ENCODE data around the gene BDKRB1.
A peak's percentile ranks its signal among the peaks of the same experiment; 100 is the strongest.

Gene BDKRB1

GRCh38 chr14:96284008-96284407, 28.0 kb downstream of the BDKRB1 start:
- DNase-seq: no peak

GRCh38 chr14:96284430-96284829, 28.4 kb downstream of the BDKRB1 start:
- no peak for DNase-seq

GRCh38 chr14:96285667-96286066, 29.7 kb downstream of the BDKRB1 start:
- DNase-seq: no peak

GRCh38 chr14:96286251-96286650, 30.2 kb downstream of the BDKRB1 start:
- DNase-seq: no peak

DNA sequence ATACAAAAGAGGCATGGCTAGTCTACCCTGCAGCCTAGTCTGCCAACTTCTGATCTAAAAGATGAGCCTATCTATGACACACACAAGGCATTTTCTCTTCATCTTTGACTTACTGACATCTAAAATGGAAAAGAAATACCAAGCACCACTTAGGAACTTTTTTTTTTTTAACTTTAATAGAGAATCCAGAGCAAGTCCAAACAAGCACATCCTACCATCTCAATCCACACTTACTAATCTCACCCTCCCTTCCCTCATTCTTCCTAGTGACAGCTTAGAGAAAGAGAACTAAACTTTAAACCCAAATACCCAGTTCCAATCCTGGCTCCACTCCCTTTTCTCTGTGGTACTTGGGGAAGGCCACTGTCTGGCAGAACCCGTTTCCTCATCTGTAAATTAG, 31.8 kb downstream of the BDKRB1 start:
- DNase-seq: no peak

DNA sequence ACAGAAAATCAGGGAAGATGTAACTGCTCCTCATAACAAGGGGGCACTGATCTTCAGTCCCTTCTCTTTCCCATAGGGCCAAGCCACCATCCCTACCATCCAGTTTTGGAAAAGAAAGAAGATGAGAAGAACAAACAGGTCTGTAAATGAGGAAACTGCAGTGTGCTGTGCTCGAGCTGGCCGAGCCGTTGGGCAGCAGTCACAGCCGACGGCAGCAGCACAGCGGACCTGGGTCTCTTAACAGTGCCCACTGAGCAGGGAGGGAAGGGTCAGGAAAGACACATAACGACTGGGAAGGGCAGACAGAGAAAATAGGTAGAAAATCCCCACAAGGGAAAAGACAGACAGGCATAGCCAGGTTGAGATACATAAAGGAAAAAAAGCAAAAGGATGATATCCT, 38.2 kb downstream of the BDKRB1 start:
- no peak for DNase-seq

DNA sequence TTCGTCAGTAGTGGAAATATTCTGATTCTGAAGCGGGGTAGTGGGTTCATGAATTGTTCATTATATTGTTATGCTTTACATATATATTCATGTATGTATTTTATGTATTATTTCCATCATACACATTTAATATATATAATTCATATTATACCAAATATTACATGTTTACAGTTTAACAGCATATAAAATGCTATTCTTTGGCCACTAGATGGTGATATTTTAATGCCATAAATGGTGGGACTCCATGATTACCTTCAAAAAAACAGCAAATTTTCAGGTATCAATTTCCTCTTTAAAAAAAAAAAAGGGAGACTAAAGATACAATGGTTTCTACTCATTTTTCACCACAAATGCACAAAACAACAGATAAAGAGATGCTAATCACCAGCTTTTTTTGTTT, 41.0 kb downstream of the BDKRB1 start:
- DNase-seq: peak; percentile 12

GRCh38 chr14:96297997-96298515, 42.0 kb downstream of the BDKRB1 start:
- no peak for DNase-seq

DNA sequence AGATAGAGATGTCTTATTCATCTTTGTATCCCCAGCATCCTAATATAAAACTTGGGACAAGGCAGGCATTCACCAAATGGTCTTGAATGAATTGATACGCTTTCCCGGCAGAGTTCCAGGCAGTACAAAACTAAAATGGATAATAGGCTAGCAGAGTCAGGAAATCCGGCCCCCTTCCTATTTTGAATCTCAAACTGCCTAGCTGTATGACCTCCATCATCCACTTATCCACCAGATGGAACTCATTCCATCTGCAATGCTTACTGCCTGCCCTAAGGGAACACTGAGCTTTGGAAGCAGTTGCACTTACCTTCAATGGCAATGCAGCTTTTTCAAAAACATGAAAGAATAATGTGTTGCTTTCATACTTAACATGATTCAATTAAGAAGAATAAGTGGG, 43.4 kb downstream of the BDKRB1 start:
- DNase-seq: no peak

DNA sequence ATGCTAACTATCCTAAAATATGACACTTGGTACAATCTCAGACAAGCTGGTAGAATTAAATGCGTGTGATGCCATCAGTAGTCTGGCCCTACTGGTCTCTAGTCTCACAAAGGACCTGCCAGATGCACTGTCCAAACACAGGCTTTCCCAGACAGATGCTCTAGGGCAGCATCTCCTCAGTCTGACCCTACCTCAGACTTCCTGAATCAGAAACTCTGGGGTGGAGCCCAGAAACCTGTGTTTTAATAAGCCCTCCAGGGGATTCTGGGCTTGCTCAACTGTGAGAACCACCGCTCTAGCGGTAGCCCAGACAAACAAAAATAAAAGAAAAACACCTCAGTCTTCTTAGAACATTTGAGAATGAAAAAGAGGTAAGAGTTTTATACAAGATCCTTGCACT, 48.0 kb downstream of the BDKRB1 start:
- no peak for DNase-seq

- no peak for DNase-seq
These were observed 48.9 kb downstream of the BDKRB1 start for GRCh38 chr14:96304956-96305355.

DNA sequence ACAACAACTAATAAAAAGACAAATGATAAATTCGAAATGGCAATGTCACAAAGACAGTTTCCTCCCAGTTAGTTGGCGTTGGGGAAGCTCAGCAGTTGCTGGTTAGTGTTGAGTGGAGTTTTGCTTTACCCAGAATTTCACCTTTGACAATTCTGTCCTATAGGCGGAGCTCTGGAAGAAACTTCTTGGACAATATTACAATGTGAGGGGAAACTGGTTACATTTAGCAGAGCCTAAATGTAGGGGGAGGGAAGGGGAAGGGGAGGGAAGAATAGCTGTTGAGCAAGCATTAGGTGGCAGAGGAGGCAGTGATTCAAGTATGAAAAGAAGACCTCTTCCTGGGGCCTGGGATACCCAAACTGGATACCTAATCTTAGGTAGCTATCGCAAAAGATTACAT, 51.4 kb downstream of the BDKRB1 start:
- DNase-seq: no peak

DNA sequence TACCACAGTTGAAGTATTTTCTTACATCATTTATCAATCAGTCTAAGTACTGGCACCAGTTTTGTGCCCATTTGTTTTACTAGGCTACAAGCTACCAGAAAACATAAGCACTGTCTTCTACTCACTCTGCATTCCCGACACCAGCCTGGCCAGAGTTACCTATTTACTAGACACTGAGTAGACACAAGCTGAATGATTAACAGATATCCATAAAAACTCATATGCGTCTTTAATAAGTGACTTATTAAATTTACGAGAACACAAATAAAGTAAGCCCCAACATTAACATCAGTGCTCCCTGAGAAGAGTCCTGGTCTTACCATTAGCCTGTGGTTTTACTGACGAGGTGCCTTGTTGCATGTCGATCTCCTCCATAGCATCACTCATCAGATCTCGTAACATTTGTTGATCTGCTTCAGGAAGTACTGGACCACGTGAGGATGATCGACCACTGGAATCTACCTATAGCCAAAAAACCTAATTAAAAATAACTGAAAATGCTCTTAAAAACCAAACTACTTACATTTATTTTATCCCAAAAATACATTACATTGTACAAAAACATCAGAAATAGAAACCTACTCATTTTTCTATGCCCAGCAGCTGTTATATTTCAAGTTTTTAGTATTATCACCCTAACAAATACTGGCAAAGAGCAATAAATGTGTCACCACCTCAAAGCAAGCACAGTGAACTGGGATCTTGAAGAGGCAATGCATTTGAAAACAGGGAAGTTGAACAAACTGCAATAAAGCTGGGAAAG, 53.3 kb downstream of the BDKRB1 start:
- DNase-seq: peak; percentile 96

- no peak for DNase-seq
These were observed 53.9 kb downstream of the BDKRB1 start for GRCh38 chr14:96309896-96310330.

DNA sequence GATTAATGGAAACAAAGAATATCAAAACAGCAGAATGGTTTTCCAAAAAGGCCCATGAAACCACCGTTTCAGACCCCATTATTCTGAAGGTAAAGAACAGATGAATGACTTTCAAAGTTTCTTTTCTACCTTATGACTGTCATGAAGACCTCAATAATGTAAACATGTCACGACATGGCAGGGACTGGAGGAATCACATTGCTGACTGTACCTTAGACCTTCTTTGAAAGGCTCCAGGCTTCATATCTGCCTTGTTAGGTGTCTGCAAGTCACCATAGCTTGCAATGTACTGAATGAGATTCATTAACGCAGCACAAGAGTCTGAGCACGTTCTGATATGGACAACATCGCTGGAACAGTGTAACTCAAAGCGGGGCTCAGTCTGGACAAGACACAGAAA, 54.9 kb downstream of the BDKRB1 start:
- no peak for DNase-seq
